Adrenal gland (tissue), 12 donors: ENCODE measurements around the gene GASK1A. TPM values are rescaled to one million over a fixed set of nuclear protein-coding genes. Genes with fewer than 3 reads are reported as not detected.

Experiments used
- DNase-seq, 7 donors: peaks; one replicate each; pipeline ENCODE4 v3.0.0-alpha.2; 2019 to 2020
- H3K27ac ChIP-seq, 5 donors: fragments of 200-600 bp; sonication (generic) in 4 of 5; 1 replicate in 3 of 5; 2 replicates in 2 of 5; pipeline versions ENCODE4 v1.5.1 to v1.8.0; 2016 to 2020; ENCODE audit warnings: mild to moderate bottlenecking in 1 of 5
- H3K27me3 ChIP-seq: fragments of 200-600 bp; 2 replicates; pipeline ENCODE4 v1.8.0; 2021
- H3K36me3 ChIP-seq, 2 donors: fragments of 200-600 bp; replicated peaks in 1 of 2; 1 replicate in 1 of 2; 2 replicates in 1 of 2; pipeline versions ENCODE4 v1.5.1 to v1.8.0; 2018 to 2022
- H3K4me1 ChIP-seq, 2 donors: fragments of 200-600 bp; replicated peaks in 1 of 2; 1 replicate in 1 of 2; 2 replicates in 1 of 2; pipeline versions ENCODE4 v1.5.1 to v1.8.0; 2018 to 2021
- H3K4me3 ChIP-seq, 4 donors: fragments of 200-600 bp; sonication (generic) in 3 of 4; one replicate each; pipeline ENCODE4 v1.5.1; 2016 to 2018
- H3K9me3 ChIP-seq, 3 donors: fragments of 200-600 bp; sonication (generic) in 1 of 3; replicated peaks in 1 of 3; 1 replicate in 2 of 3; 2 replicates in 1 of 3; pipeline versions ENCODE4 v1.5.1 to v1.8.0; 2016 to 2021
- CTCF ChIP-seq, 6 experiments: fragments of 450-650 bp in 4 of 6; fragments of 200-600 bp in 2 of 6; sonication (generic) in 1 of 6; IDR thresholded peaks; 1 replicate in 5 of 6; 2 replicates in 1 of 6; pipeline versions ENCODE4 v1.5.1 to v1.8.0; 2016 to 2021; ENCODE audit warnings: antibody characterized with exemption in 6 of 6, mild to moderate bottlenecking in 2 of 6, moderate library complexity in 1 of 6
- POLR2A ChIP-seq, 2 donors: fragments of 450-650 bp; IDR thresholded peaks; one replicate each; pipeline ENCODE4 v1.6.1; 2017; ENCODE audit warnings: antibody characterized with exemption in 2 of 2, mild to moderate bottlenecking in 2 of 2, moderate library complexity in 1 of 2
- WGBS, 4 donors: extraction: QIAGEN DNeasy Blood & Tissue Kit in 2 of 4; methylation state at CpG; one replicate each; pipeline versions ENCODE4 v1.1.5 to v1.1.7; 2013 to 2017; 5-methylcytosine and 5-hydroxymethylcytosine counted together
- intact Hi-C, 2 donors: fragments of 100-400 bp; cut with DNase I; formaldehyde crosslinking; loops; one replicate each; pipeline versions ENCODE4 v1.14.1 to v1.15.0; 2022 to 2023
- polyA plus RNA-seq, 3 donors: library from polyadenylated mRNA; stranded (reverse); fragments of 200-250 nt in 2 of 3; fragments of 350-450 nt in 1 of 3; fragmentation: Illumina TruSeq in 1 of 3; extraction: RNeasy Lipid Tissue Mini Kit (QIAGEN cat#74804) in 1 of 3; gene quantifications; one replicate each; pipeline ENCODE4 v1.2.3, GENCODE V29; 2013 to 2014
- total RNA-seq, 9 donors: library from RNA; depleted of rRNA in 4 of 9; stranded (reverse); fragments of >200 nt in 4 of 9; fragments of 120-200 nt in 1 of 9; fragmentation: NEBNext Ultra II Directional in 1 of 9; extraction: Animal tissue kit (Norgen Biotek cat#: 25700) in 1 of 9; gene quantifications; one replicate each; pipeline versions ENCODE4 v1.1.0 to v1.2.4, GENCODE V29; 2013 to 2023
- donor health status: healthy with polysubstance abuse.
- donor health status: Bipolar disorder and iron deficiency.
- donor health status: DM: yes; HTN: yes; CAD: no.
- donor health status: DM: no; HTN: no; CAD: no.
- donor health status: DM: no; HTN: no; CAD: no.
- donor health status: DM: yes; HTN: yes; CAD: no.

GASK1A gene
- total and polyA plus RNA-seq, 12 donors: 1.5 to 15.5 (median 4.5) TPM

- 46 to 85% (median 53%) methylated on average over 15 to 33 of the region's 33 CpGs for WGBS, 4 donors
- Histone ChIP-seq H3K27ac (peak overlapping the region in 1 of 5 donors; percentile 68), H3K4me1 (peaks cover 4 to 17% of the 10 kb centered on the region in 2 donors), H3K27me3 (no peaks in the 10 kb centered on the region), H3K4me3 (peak overlapping the region in 2 of 4 donors; percentile 66 to 79), H3K36me3 (no peaks in the 10 kb centered on the region), H3K9me3 (no peaks in the 10 kb centered on the region)
- no peak for TF ChIP-seq POLR2A (IDR thresholded peaks at IDR 0.05)
- no peak for TF ChIP-seq CTCF (IDR thresholded peaks at IDR 0.05)
- intact Hi-C loops: no loop called here
- DNase-seq: peak in 4 of 7 donors; percentile 9 to 35 (median 28)
Measured at GRCh38 chr3:43104660-43105595, 125.8 kb downstream of the GASK1A start.

- Histone ChIP-seq H3K27ac (peak within 1 kb of the TSS in 3 of 5 donors; percentile 41 to 68 (median 62)), H3K27me3 (no peaks in the 10 kb centered on the region), H3K9me3 (no peaks in the 10 kb centered on the region), H3K36me3 (no peaks in the 10 kb centered on the region), H3K4me1 (peaks cover 4 to 17% of the 10 kb centered on the region in 2 donors), H3K4me3 (peak within 1 kb of the TSS in 3 of 4 donors; percentile 26 to 79 (median 66))
- intact Hi-C loops: no loop called here
- WGBS, 4 donors: 0% methylated on average over 11 to 71 of the region's 71 CpGs
- DNase-seq: peak; percentile 90 to 95 (median 93)
- no peak for TF ChIP-seq CTCF (IDR thresholded peaks at IDR 0.05)
- TF ChIP-seq POLR2A (IDR thresholded peaks at IDR 0.05): peak; percentile 21 to 63
Measured at GRCh38 chr3:43105596-43106292, 126.6 kb downstream of the GASK1A start, which contains the start of gene POMGNT2. Gene POMGNT2, minus strand, starts transcription at chr3:43106079. Its CDS starts 24,648 bp downstream, at chr3:43081431.

- Histone ChIP-seq H3K27me3 (no peaks in the 10 kb centered on the region), H3K9me3 (no peaks in the 10 kb centered on the region), H3K36me3 (no peaks in the 10 kb centered on the region), H3K27ac (peak overlapping the region in 1 of 5 donors; percentile 68), H3K4me1 (peaks cover 4 to 17% of the 10 kb centered on the region in 2 donors), H3K4me3 (peak overlapping the region in 2 of 4 donors; percentile 66 to 79)
- TF ChIP-seq CTCF (IDR thresholded peaks at IDR 0.05): no peak
- TF ChIP-seq POLR2A (IDR thresholded peaks at IDR 0.05): no peak
- 5 to 11% (median 6%) methylated on average over 6 of the region's 6 CpGs for WGBS, 4 donors
- intact Hi-C loops: no loop called here
- no peak for DNase-seq
Measured at GRCh38 chr3:43106293-43106628, 127.2 kb downstream of the GASK1A start.

Other genes with a start within 250 kb of the GASK1A start
- gene CCDC13, start 206.1 kb upstream of the GASK1A start, total RNA-seq: 1 to 10 TPM in 3 of 9 donors, under 1 TPM in 4, not detected in 2; 0.35 to 1.5 (median 0.95) TPM
- gene CCDC13, start 206.1 kb upstream of the GASK1A start, polyA plus RNA-seq: 1 to 10 TPM in 2 of 3 donors, under 1 TPM in 1; 0.88 to 2.1 (median 1.5) TPM
- gene HIGD1A, start 174.8 kb upstream of the GASK1A start, total RNA-seq: 100 to 1,000 TPM in 7 of 9 donors, 10 to 100 TPM in 2; 62.4 to 242 (median 120) TPM
- 100 to 1,000 TPM in 2 of 3 donors, 10 to 100 TPM in 1; 71.7 to 324 (median 121) TPM for gene HIGD1A, start 174.8 kb upstream of the GASK1A start, polyA plus RNA-seq
- gene ACKR2, start 169.9 kb upstream of the GASK1A start, total RNA-seq: 10 to 100 TPM in 1 of 9 donors, 1 to 10 TPM in 8; 1.6 to 19.9 (median 4.2) TPM
- 1 to 10 TPM; 1.1 to 2.0 (median 1.7) TPM for gene ACKR2, start 169.9 kb upstream of the GASK1A start, polyA plus RNA-seq
- gene CYP8B1, start 103.4 kb upstream of the GASK1A start, total RNA-seq: under 1 TPM in 2 of 9 donors, not detected in 7; 0.04 to 0.08 TPM
- under 1 TPM in 1 of 3 donors, not detected in 2; 0.07 TPM for gene CYP8B1, start 103.4 kb upstream of the GASK1A start, polyA plus RNA-seq
- 10 to 100 TPM in 2 of 9 donors, 1 to 10 TPM in 7; 1.8 to 17.6 (median 7.3) TPM for gene ZNF662, start 73.2 kb upstream of the GASK1A start, total RNA-seq
- 10 to 100 TPM in 1 of 3 donors, 1 to 10 TPM in 2; 5.4 to 10.6 (median 5.4) TPM for gene ZNF662, start 73.2 kb upstream of the GASK1A start, polyA plus RNA-seq
- 10 to 100 TPM; 14.5 to 44.9 (median 22.9) TPM for gene POMGNT2, start 126.8 kb downstream of the GASK1A start, total RNA-seq
- 10 to 100 TPM in 2 of 3 donors, 1 to 10 TPM in 1; 6.5 to 17.6 (median 10.0) TPM for gene POMGNT2, start 126.8 kb downstream of the GASK1A start, polyA plus RNA-seq